Measurements from ENCODE around the gene DTYMK.
"Not testable (repeated sequence)": the region's sequence is repeated elsewhere in the genome, so short reads cannot be mapped to it uniquely, and the experiment has no call there.

Gene DTYMK

DNA sequence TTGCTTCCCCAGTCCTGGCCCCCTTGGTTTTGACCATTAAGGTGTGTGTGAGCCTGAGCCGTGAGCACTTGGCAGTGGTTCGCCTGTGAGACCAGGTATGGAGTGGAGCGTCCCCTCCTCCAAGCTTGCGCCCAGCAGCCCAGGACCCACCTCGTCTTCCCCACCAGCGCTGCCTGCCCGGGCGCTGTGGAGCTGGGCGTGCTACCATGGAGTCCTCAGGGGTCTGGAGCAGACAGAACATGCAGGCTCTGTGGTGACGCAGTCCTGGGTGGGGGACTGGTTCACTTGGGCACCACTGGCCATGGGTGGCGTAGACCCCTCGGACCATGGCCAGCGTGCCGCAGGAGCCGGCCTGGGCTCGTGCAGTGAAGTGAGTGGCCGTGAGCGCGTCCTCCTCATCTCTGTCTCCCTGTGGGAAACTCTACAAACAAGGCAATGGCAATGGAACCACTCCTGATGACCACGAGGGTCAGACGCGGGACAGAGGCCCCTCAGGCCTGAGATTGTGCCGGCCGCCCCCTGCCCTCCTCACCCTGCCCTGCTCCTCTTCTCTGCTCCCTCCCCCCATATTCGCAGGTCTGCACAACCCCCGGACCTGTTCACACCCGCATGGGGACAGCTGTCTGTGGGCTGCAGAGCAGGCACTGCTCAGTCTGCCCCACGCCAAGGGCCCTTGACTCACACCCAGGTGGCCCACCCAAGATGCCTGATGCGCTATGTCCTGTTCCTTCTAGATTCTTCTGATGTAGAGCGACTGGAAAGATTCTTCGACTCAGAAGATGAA lies 15.0 kb downstream of the DTYMK start:
- DNase-seq, result no peak

DNA sequence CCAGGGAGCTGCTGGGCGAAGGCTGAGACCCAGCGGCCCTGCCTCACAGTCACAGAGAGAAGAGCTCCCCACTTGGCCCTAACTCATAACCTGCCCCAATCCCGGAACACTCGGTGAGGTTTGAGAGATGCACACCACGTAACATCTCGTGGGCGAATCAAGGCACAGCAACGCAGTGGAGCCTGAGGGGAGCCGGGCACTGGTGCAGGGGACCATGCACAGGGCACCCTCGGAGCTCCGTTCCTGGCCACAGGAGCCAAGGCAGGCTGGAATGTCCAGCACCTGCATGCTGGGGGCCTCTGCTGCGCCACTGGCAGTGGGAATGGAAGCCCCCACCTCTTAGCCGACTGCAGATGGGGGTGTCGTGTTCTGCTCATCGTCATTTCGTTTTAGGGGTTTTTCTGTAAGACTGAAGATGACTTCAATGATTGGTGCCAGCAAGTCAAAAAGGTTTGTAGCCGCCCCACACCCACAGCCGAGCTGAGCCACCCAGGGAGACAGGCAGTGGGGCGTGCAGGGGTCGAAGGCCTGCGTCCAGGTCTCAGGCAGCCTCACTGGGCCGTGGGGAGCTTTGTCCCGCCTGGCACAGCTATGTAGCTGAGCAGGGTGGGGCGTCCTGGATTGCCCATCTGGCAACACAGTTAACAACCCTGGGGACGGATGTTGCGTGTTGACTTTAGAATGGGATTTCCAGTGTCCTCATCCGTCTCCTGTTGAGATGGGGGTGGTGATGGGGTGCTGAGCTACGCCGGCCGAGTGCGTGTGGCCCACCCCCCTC lies 16.1 kb downstream of the DTYMK start:
- DNase-seq, result no peak

DNA sequence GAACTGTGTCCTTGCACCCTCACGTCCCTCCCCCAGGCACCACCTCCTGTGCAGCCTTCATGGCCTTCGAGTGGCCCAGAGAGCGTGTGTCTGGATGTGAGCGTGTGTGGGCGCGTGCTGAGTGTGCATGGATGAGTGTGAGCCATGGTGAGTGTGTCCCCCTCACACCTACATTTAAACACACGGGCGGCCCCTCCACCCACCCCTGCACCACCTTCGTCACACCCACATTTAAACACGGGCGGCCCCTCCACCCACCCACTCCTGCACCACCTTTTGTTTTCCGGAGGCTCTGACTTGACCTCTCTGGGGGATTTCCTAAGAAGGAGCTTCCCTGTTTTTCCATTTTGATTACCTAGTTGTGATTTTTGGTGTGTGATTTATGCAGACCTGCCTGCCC lies 17.8 kb downstream of the DTYMK start:
- DNase-seq, result no peak

DNA sequence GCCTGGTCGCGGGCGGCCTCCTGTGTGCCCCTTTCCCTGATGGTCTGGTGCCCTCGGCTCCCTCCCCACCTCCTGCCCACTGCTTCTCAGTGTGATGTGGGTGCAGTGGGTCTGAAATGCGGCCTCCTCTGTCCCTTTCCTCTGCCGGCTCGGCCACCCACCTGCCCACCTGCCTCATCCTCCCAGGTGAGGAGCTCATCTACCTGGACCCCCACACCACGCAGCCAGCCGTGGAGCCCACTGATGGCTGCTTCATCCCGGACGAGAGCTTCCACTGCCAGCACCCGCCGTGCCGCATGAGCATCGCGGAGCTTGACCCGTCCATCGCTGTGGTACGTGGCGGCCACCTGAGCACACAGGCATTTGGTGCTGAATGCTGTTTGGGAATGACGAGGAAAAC lies 18.3 kb downstream of the DTYMK start:
- no peak for DNase-seq

DNA sequence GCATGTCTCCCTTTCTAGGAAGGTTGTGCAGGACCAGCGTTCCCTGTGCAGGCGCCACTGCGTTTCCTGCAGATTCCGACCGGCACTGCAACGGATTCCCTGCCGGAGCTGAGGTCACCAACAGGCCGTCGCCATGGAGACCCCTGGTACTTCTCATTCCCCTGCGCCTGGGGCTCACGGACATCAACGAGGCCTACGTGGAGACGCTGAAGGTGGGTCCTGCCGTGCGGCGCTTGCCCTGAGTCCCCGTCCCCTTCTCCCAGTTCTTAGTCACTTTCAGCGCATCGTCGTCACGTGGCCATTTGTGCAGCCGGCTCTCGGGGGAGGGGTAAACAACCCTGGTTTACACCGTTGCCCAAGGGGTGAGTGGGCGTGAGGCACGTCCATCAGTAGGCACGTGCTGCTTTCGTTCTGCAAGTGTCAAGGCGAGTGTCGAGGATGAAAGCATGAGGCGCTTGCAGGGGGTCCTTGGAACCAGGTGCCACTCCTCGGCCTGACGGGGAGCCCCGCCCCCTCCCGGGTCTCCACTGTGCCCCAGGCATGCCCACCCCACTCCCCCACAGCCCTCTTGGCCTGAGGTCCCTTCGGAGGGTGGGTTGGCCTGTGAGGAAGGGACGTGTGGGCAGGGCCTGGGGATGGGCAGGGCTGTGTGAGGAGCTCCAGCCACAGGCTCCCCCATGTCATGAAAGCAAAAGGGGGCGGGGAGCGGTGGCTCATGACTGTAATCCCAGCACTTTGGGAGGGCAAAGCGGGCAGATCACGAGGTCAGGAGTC lies 19.8 kb downstream of the DTYMK start:
- DNase-seq, result no peak

DNA sequence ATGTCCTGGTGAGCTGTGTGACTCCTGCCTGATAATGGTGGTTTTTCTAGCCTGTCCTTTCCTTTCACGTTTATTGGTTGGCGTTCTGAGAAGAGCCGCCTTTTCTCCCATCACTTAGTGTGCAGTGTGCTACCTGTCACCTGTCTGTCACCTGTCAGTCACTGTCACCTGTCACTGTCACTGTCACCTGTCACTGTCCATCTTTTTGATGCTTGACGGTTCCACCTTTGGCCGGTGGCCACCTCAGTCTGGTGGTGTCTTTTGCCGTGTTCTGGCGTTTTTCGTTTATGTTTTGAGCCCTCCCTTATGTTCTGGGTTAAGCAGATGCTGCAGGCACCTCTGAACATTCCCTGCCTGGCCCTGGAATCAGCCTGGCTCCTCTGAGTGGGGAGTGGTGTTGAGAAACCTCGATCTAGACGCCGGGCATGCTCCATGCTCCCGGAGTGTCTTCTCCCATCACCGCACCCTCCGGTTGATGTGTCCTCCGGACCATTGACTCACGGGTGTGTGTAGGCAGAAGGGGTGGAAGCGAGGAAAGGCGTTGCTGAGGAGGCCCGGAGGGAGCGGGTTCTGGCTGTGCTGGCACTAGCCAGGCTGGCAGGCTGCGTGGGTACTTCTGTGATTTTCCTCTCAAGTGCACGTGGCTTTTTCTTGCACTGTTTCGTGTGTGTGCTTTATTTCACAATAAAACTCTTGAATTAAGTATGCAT lies 20.7 kb downstream of the DTYMK start:
- no peak for DNase-seq

DNA sequence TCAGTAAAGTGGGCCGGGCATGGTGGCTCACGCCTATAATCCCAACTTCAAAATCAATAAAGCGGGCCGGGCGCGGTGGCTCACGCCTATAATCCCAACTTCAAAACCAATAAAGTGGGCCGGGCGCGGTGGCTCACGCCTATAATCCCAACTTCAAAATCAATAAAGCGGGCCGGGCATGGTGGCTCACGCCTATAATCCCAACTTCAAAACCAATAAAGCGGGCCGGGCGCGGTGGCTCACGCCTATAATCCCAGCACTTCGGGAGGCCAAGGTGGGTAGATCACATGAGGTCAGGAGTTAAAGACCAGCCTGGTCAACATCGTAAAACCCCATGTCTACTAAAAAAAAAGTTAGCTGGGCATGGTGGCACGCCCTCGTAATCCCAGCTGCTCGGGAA lies 23.9 kb downstream of the DTYMK start:
- not testable (repeated sequence) for DNase-seq

DNA sequence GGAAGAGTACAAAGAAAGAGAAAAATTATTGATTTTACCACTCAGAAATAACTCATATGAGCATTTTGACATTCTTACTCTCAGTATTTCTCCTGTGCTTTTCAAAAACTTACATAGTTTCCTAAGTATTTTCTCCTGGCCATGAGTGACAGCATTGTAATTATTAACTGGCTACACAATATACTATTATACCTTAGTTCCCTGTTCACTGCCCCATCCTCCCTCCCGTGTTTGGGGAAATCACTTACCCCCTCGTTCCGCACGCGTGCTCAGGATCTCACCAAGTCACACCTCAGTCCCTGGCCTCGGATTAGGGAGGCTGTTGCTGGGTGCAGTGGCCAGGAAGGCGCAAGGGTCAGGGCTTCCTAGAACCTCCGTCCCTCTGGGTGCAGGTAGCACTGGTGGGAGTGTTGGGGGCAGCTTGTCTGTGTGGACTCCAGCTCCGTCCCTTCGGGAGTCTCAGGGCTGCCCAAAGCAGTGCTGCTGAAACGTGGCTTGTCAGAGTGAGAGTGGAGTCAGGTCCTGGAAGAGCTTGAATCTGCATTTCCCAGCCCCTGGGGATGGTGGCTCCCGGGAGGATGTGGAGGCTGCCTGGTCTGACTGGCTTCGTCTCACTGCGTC lies 25.9 kb downstream of the DTYMK start:
- no peak for DNase-seq

DNA sequence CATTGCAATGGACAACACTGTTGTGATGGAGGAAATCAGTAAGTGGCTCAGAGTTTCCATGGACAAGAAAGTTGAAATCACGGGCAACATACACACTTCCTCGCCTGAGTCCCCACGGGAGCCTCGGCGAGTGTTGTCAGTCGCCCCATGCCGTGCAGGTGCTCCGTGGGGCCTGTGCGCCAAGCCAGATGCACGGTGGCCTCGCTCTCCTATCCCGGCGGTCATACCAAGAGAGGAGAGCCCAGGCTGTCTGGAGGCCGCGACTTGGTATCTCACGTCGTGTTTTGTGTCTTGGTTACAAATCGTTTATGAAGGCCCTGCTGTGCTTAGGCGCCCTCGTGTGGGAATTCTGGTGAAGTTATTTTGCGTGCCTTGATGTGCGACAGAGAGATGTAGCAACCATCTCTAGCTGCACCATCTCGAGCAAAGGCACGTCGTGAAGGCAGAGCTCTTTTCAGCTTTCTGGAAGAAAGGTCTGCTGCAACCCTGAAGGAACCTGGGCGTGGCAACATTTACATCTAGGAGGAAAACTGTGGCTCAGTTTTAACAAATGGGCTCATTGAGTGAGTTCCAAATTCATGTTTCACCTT lies 27.4 kb downstream of the DTYMK start:
- DNase-seq, result peak; percentile 15 to 45

DNA sequence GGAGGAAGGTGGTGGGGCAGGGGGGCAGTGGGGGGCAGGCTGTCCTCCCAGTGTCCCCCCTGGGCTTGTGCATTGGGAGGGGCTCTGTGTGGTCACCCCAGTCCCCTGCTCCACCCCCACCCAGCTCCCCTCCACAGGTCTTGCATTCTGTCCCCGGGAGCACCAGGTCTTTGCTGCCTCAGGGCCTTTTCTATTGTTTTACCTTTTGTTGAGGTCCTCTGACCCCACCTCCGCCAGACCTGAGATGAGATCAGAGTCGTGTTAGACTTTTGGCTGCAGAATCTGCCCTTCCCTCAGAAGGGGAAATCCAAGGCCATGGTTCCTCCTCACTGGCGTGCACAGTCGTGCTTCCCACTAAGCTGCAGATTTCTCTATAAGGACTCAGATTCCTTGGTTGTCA lies 28.3 kb downstream of the DTYMK start:
- DNase-seq, result no peak

DNA sequence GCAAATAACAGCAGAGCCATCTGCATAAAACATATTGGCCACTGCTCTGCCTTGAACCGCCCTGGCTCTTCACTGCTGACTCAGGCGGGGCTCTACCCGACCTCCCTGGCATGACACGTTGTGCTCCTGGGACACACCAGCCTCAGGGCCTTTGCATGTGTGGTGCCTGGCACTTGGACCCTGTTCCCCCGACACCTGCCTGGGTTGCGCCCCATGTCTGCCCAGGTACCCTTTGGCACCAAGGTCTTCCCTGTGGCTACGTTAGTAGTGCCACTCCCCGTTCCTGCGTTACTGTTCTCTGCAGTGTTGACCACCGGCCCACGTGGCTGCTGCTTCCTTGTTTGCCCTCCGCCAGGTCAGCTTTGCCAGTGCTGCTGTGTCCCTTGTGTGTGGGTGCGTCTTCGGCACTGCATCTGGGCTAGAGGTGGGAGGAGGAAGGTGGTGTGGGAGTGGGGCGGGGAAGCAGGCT lies 28.8 kb downstream of the DTYMK start:
- no peak for DNase-seq

DNA sequence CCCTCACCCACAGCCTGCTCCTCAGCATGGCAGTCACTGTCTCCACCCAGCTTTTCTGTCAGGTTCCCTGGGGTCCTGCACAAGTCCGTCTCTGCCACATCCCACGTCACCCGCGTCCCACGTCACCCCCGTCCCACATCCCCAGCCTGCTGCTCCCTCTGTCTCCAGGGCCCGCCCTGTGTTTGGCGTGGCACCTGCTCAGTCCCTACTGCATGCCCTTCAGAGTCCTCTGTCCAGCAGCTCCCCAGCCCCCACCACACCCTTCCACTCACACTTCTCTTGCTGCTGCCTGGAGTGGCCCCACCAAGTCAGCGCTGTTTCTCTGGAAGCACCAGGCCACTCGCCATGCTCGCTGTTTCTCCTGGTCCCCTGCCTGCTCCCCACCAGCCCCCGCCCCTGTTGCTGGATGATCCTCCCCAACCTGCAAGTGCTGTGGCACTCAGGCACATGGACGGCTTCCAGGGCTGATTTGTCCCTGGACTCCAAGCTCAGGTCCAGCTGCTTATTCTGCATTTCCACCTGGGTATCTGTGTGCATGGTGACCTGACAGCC lies 30.3 kb downstream of the DTYMK start:
- DNase-seq, result no peak

DNA sequence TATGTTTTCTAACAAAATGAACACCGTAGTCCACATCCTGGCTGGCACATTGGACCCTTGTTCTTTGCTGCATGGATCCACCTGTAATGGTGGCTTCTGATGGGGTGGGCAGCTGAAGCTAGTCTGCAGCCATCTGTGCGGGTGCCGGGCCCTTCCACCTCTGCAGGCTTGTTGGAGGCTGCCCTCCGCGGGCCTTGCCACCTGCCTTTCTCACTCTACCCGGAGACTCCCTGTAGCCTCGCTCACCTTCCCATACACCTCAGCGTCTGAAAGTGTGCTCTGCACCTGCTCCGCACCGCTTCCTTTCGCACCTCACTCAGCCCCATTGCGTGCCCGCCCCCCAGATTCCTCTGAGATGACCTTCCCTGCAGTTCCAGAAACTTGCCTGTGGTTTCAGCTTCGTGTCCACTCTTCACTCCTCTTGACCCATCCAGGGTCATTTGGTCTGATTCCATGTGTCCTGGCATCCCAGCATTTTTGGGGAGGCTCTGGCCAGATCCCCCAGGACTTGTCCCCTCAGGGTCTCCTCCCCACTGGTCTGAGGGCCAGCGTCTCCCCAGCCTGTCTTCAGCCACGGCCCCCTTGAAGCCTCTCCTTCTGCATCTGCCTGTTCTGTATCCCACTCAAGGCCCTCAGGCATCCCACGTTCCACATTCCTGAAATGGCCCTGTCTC lies 31.0 kb downstream of the DTYMK start:
- DNase-seq, result no peak

DNA sequence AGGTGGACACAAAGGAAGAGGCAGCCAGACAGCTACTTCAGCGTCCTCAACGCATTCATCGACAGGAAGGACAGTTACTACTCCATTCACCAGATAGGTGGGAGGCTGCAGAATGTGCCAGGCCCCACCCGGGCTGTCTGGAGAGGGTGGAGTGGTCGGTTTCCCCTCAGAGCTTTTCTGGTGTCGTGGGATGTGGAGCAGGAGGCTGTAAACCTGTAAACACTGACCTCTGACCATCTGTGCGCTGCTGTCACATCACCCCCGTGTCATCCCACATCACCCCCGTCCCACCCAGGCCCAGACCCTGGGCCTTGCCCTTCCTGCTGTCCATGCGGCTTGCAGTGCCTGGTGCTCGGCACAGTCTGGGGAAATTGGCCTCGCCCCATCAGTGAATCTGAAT lies 32.1 kb downstream of the DTYMK start:
- DNase-seq, result no peak

DNA sequence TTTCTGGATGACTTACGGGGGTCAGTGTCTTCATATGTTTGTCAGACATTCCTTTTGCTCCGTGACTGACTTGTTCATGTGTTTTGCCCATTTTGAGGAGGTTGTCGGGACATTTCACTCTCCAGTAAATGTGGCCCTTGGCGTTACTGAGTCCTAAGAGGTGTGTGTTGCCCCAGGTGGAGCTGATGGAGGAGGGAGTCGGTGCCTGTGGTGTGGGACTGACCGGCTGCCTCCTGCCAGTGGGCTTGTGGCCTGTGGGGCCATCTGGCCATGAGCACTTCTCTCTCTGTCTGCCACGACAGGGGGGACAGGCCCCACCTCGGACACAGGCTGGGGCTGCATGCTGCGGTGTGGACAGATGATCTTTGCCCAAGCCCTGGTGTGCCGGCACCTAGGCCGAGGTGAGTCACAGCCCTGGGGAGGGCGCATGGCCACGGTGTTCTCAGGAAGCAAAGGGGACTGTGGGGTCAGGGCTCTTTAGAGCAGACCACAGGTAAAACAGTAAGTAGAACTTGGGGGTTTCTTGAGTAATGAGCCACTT lies 33.3 kb downstream of the DTYMK start:
- no peak for DNase-seq

DNA sequence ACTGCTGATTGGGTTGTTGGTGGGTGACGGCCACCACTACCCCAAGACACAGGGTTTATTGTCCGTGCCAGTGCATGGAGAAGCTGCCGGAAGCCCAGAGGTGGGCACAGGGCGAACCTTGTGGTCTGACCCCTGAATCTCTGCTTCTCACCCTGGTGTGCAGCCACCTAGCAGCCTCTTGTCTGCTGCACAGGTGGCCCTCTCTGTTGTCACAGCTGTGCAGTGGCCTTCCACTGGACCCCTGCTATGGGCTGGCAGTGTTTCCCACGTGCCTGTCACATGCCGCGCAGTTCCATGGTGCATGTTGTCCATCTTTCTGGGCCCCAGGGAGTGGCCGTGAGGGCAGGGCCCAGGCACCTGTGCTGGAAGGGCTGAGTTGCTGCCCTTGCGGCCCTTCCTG lies 33.9 kb downstream of the DTYMK start:
- no peak for DNase-seq

DNA sequence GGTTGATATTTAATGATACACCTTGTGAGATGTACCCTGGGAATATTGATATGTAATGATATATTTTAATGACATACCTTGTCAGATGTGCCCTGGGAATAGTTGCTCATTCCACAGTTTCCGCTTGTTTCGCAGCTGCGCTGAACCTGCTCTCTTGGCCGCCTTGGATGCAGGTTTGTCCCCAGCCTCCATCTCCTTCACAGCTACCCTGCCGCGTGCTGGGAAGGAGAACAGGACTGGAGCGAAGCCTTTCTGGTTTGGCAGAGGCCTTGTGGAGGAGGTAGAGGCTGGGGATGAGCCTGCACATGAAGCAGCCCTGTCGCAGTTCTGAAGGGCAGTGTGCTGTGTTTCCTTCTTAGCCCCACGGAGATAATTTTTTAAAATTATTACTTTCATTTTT lies 34.5 kb downstream of the DTYMK start:
- DNase-seq, result no peak

DNA sequence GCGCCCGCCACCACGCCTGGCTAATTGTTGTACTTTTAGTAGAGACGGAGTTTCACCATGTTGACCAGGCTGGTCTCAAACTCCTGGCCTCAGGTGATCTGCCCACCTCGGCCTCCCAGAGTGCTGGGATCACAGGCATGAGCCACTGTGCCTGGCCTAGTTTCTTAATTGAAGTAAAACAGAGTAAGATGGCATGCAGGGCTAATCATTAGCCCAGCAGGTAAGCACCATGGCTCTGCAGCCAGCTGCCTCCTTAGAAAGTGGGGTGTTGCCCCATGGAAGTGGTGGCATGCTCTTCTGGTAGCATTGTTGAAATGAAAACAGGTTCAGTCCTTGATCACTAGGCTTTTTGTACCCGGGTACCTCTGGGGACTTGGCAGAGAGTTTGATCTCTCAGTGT lies 36.7 kb downstream of the DTYMK start:
- no peak for DNase-seq

DNA sequence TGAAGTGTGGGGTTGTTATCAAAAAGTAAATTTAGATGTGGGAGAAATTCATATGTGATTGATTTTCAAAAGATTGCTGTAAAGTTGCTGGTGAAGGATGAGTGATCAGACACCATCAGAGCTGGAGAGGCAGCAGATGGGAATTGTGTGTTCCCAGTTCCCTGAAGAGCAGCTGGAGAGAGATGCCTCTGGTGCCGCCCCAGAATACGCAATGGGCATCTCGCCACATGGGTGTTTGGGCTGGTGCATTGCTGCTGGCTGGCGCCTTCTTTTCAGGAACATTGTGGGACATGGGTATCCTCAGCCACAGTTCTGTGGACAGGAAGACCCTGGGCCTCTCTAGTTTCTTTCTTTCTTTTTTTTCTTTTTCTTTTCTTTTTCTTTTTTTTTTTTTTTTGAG lies 37.2 kb downstream of the DTYMK start:
- DNase-seq, result no peak

DNA sequence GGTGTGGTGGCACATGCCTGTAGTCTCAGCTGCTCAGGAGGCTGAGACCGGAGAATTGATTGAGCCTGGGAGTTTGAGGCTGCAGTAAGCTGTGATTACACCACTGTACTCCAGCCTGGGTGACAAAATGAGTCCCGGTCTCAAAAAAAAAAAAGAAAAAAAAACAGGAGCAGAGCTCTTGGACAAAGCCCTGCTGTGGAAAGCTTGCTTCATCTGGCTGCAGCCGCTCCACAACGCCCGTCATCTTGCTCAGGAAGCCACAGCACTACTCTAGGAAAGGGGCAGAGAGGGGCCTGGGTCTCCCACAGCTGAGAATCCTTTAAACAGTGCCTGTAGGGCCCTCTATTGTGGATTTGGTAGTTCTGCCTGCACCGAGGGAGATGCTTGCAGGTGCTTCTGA lies 38.2 kb downstream of the DTYMK start:
- no peak for DNase-seq
